ENCODE results near the gene MUC6. TPM values are rescaled to one million over a fixed set of nuclear protein-coding genes. Genes with fewer than 3 reads are reported as not detected.
"Not testable (repeated sequence)": the region's sequence is repeated elsewhere in the genome, so short reads cannot be mapped to it uniquely, and the experiment has no call there.

Gene MUC6
- polyA plus RNA-seq, 1 donor = 0.15 TPM

GRCh38 chr11:985406-985805 lies 51.1 kb downstream of the MUC6 start:
- WGBS (ENCODE audit: insufficient coverage, low lambda C conversion rate) = no CpG with 5 or more reads among the region's 21 CpGs
- DNase-seq = peak; percentile 63 to 77
- Histone ChIP-seq H3K4me3 (ENCODE audit: low read length) (no peak overlapping the region), H3K27me3 (ENCODE audit: control insufficient read depth, insufficient read depth, low read length) (no peaks in the 10 kb centered on the region), H3K36me3 (ENCODE audit: control insufficient read depth, insufficient read depth, low read length) (peaks cover 83% of the 10 kb centered on the region), H3K27ac (ENCODE audit: low read length) (no peak overlapping the region), H3K4me1 (ENCODE audit: control insufficient read depth, insufficient read depth, low read length) (peaks cover 6% of the 10 kb centered on the region), H3K9me3 (ENCODE audit: control insufficient read depth, low read depth, low read length) (no peaks in the 10 kb centered on the region)

- Histone ChIP-seq H3K36me3 (ENCODE audit: control insufficient read depth, insufficient read depth, low read length) (peaks cover 75% of the 10 kb centered on the region), H3K27me3 (ENCODE audit: control insufficient read depth, insufficient read depth, low read length) (no peaks in the 10 kb centered on the region), H3K27ac (ENCODE audit: low read length) (no peak overlapping the region), H3K4me1 (ENCODE audit: control insufficient read depth, insufficient read depth, low read length) (peaks cover 6% of the 10 kb centered on the region), H3K4me3 (ENCODE audit: low read length) (no peak overlapping the region), H3K9me3 (ENCODE audit: control insufficient read depth, low read depth, low read length) (no peaks in the 10 kb centered on the region)
- no peak for DNase-seq
- WGBS (ENCODE audit: insufficient coverage, low lambda C conversion rate) = no CpG with 5 or more reads among the region's 15 CpGs
Measured at GRCh38 chr11:984546-984945, 52.0 kb downstream of the MUC6 start.

- Histone ChIP-seq H3K4me1 (ENCODE audit: control insufficient read depth, insufficient read depth, low read length) (peaks cover 6% of the 10 kb centered on the region), H3K27me3 (ENCODE audit: control insufficient read depth, insufficient read depth, low read length) (no peaks in the 10 kb centered on the region), H3K4me3 (ENCODE audit: low read length) (no peak overlapping the region), H3K9me3 (ENCODE audit: control insufficient read depth, low read depth, low read length) (no peaks in the 10 kb centered on the region), H3K27ac (ENCODE audit: low read length) (no peak overlapping the region), H3K36me3 (ENCODE audit: control insufficient read depth, insufficient read depth, low read length) (peaks cover 74% of the 10 kb centered on the region)
- no CpG with 5 or more reads among the region's 14 CpGs for WGBS (ENCODE audit: insufficient coverage, low lambda C conversion rate)
- no peak for DNase-seq
Measured at GRCh38 chr11:981764-982163, 54.8 kb downstream of the MUC6 start.

GRCh38 chr11:980438-981357 lies 55.8 kb downstream of the MUC6 start:
- 100% methylated on average over 1 of the region's 26 CpGs for WGBS (ENCODE audit: insufficient coverage, low lambda C conversion rate)
- peaks cover 10% of the 10 kb centered on the region for H3K4me1 ChIP-seq (ENCODE audit: control insufficient read depth, insufficient read depth, low read length)
- no peak for DNase-seq
- H3K4me3 ChIP-seq (ENCODE audit: low read length) = no peak overlapping the region
- H3K27ac ChIP-seq (ENCODE audit: low read length) = no peak overlapping the region
- H3K9me3 ChIP-seq (ENCODE audit: control insufficient read depth, low read depth, low read length) = no peaks in the 10 kb centered on the region
- peaks cover 70% of the 10 kb centered on the region for H3K36me3 ChIP-seq (ENCODE audit: control insufficient read depth, insufficient read depth, low read length)
- no peaks in the 10 kb centered on the region for H3K27me3 ChIP-seq (ENCODE audit: control insufficient read depth, insufficient read depth, low read length)

GRCh38 chr11:978781-979180 lies 57.7 kb downstream of the MUC6 start:
- H3K27ac ChIP-seq (ENCODE audit: low read length) = no peak overlapping the region
- no peaks in the 10 kb centered on the region for H3K9me3 ChIP-seq (ENCODE audit: control insufficient read depth, low read depth, low read length)
- peaks cover 66% of the 10 kb centered on the region for H3K36me3 ChIP-seq (ENCODE audit: control insufficient read depth, insufficient read depth, low read length)
- peaks cover 5% of the 10 kb centered on the region for H3K4me1 ChIP-seq (ENCODE audit: control insufficient read depth, insufficient read depth, low read length)
- H3K27me3 ChIP-seq (ENCODE audit: control insufficient read depth, insufficient read depth, low read length) = no peaks in the 10 kb centered on the region
- no CpG with 5 or more reads among the region's 16 CpGs for WGBS (ENCODE audit: insufficient coverage, low lambda C conversion rate)
- no peak for DNase-seq
- no peak overlapping the region for H3K4me3 ChIP-seq (ENCODE audit: low read length)

GRCh38 chr11:977830-978720 lies 58.4 kb downstream of the MUC6 start:
- no peaks in the 10 kb centered on the region for H3K27me3 ChIP-seq (ENCODE audit: control insufficient read depth, insufficient read depth, low read length)
- no peak for DNase-seq
- H3K4me1 ChIP-seq (ENCODE audit: control insufficient read depth, insufficient read depth, low read length) = peaks cover 5% of the 10 kb centered on the region
- no peak overlapping the region for H3K4me3 ChIP-seq (ENCODE audit: low read length)
- no peaks in the 10 kb centered on the region for H3K9me3 ChIP-seq (ENCODE audit: control insufficient read depth, low read depth, low read length)
- H3K36me3 ChIP-seq (ENCODE audit: control insufficient read depth, insufficient read depth, low read length) = peaks cover 70% of the 10 kb centered on the region
- WGBS (ENCODE audit: insufficient coverage, low lambda C conversion rate) = no CpG with 5 or more reads among the region's 28 CpGs
- no peak overlapping the region for H3K27ac ChIP-seq (ENCODE audit: low read length)

GRCh38 chr11:976431-977160 lies 59.9 kb downstream of the MUC6 start:
- H3K4me3 ChIP-seq (ENCODE audit: low read length) = no peak overlapping the region
- peaks cover 5% of the 10 kb centered on the region for H3K4me1 ChIP-seq (ENCODE audit: control insufficient read depth, insufficient read depth, low read length)
- no peaks in the 10 kb centered on the region for H3K27me3 ChIP-seq (ENCODE audit: control insufficient read depth, insufficient read depth, low read length)
- no peak for DNase-seq
- H3K27ac ChIP-seq (ENCODE audit: low read length) = no peak overlapping the region
- WGBS (ENCODE audit: insufficient coverage, low lambda C conversion rate) = no CpG with 5 or more reads among the region's 26 CpGs
- peaks cover 78% of the 10 kb centered on the region for H3K36me3 ChIP-seq (ENCODE audit: control insufficient read depth, insufficient read depth, low read length)
- H3K9me3 ChIP-seq (ENCODE audit: control insufficient read depth, low read depth, low read length) = no peaks in the 10 kb centered on the region

- Histone ChIP-seq H3K9me3 (ENCODE audit: control insufficient read depth, low read depth, low read length) (no peaks in the 10 kb centered on the region), H3K4me3 (ENCODE audit: low read length) (no peak overlapping the region), H3K4me1 (ENCODE audit: control insufficient read depth, insufficient read depth, low read length) (peaks cover 5% of the 10 kb centered on the region), H3K27ac (ENCODE audit: low read length) (no peak overlapping the region), H3K27me3 (ENCODE audit: control insufficient read depth, insufficient read depth, low read length) (no peaks in the 10 kb centered on the region), H3K36me3 (ENCODE audit: control insufficient read depth, insufficient read depth, low read length) (peaks cover 76% of the 10 kb centered on the region)
- no peak for DNase-seq
- no CpG with 5 or more reads among the region's 15 CpGs for WGBS (ENCODE audit: insufficient coverage, low lambda C conversion rate)
Measured at GRCh38 chr11:975827-976226, 60.7 kb downstream of the MUC6 start.

GRCh38 chr11:975376-975775 lies 61.1 kb downstream of the MUC6 start:
- WGBS (ENCODE audit: insufficient coverage, low lambda C conversion rate) = 92% methylated on average over 19 of the region's 41 CpGs
- H3K4me3 ChIP-seq (ENCODE audit: low read length); DNase-seq; H3K9me3 ChIP-seq (ENCODE audit: control insufficient read depth, low read depth, low read length); H3K27me3 ChIP-seq (ENCODE audit: control insufficient read depth, insufficient read depth, low read length); H3K27ac ChIP-seq (ENCODE audit: low read length); H3K4me1 ChIP-seq (ENCODE audit: control insufficient read depth, insufficient read depth, low read length): not testable (repeated sequence)
- H3K36me3 ChIP-seq (ENCODE audit: control insufficient read depth, insufficient read depth, low read length) = peaks cover 80% of the 10 kb centered on the region

- Histone ChIP-seq H3K9me3 (ENCODE audit: control insufficient read depth, low read depth, low read length) (no peaks in the 10 kb centered on the region), H3K27me3 (ENCODE audit: control insufficient read depth, insufficient read depth, low read length) (no peaks in the 10 kb centered on the region), H3K27ac (ENCODE audit: low read length) (no peak overlapping the region), H3K4me3 (ENCODE audit: low read length) (no peak overlapping the region), H3K36me3 (ENCODE audit: control insufficient read depth, insufficient read depth, low read length) (peaks cover 81% of the 10 kb centered on the region), H3K4me1 (ENCODE audit: control insufficient read depth, insufficient read depth, low read length) (peaks cover 5% of the 10 kb centered on the region)
- WGBS (ENCODE audit: insufficient coverage, low lambda C conversion rate) = no CpG with 5 or more reads among the region's 11 CpGs
- DNase-seq = no peak
Measured at GRCh38 chr11:973237-973636, 63.3 kb downstream of the MUC6 start.

All from large intestine (tissue), 3 donors.